WTC11 (cell line): ENCODE data around the gene SORL1. TPM values are rescaled to one million over a fixed set of nuclear protein-coding genes. Genes with fewer than 3 reads are reported as not detected.

Source experiments
- ATAC-seq: fragments of 200-7000 bp; cut with Tn5 transposase; 2 replicates; pipeline ENCODE4 v1.10.0; 2021; ENCODE audit warnings: mild to moderate bottlenecking, moderate library complexity
- CTCF ChIA-PET: fragments of 300-600 bp; sonication (Branson Sonifier 250); formaldehyde crosslinking; loops from one replicate; lab custom pipeline; 2021; ENCODE audit warnings: antibody characterized with exemption; lab: Charles Lee
- POLR2A ChIA-PET: fragments of 350-600 bp; sonication (Branson Sonifier 250); formaldehyde crosslinking; loops from one replicate; lab custom pipeline; 2021; ENCODE audit warnings: antibody characterized with exemption; lab: Charles Lee
- DNase-seq: peaks from one replicate; pipeline ENCODE4 v3.0.0; 2021; ENCODE audit warnings: low spot score
- H3K27ac Mint-ChIP-seq: 2 replicates; pipeline ENCODE4 v1.8.0; 2021; ENCODE audit warnings: mixed read lengths
- H3K27me3 Mint-ChIP-seq: 2 replicates; pipeline ENCODE4 v1.8.0; 2021; ENCODE audit warnings: low read depth, mild to moderate bottlenecking, moderate library complexity, mixed read lengths
- H3K36me3 Mint-ChIP-seq: 2 replicates; pipeline ENCODE4 v1.8.0; 2021; ENCODE audit warnings: mixed read lengths
- H3K4me1 Mint-ChIP-seq: 2 replicates; pipeline ENCODE4 v1.8.0; 2022; ENCODE audit warnings: mixed read lengths
- H3K4me3 Mint-ChIP-seq: 2 replicates; pipeline ENCODE4 v1.8.0; 2021; ENCODE audit warnings: mild to moderate bottlenecking, moderate library complexity, mixed read lengths
- H3K9me3 Mint-ChIP-seq: 2 replicates; pipeline ENCODE4 v1.8.0; 2021; ENCODE audit warnings: mixed read lengths
- ATF2 ChIP-seq: sonication (generic); formaldehyde crosslinking; IDR thresholded peaks from 2 replicates; pipeline ENCODE4 v1.8.1; 2022; ENCODE audit warnings: low read depth, missing genetic modification reagents, borderline replicate concordance
- ATF3 ChIP-seq: sonication (generic); formaldehyde crosslinking; conservative IDR thresholded peaks from 2 replicates; pipeline ENCODE4 v1.8.1; 2022; ENCODE audit warnings: mild to moderate bottlenecking, missing genetic modification reagents
- CREM ChIP-seq: sonication (generic); formaldehyde crosslinking; IDR thresholded peaks from 2 replicates; pipeline ENCODE4 v1.8.1; 2022; ENCODE audit warnings: mild to moderate bottlenecking, missing genetic modification reagents, moderate library complexity
- E2F5 ChIP-seq: sonication (generic); formaldehyde crosslinking; IDR thresholded peaks from 2 replicates; pipeline ENCODE4 v1.8.1; 2022; ENCODE audit warnings: mild to moderate bottlenecking, moderate library complexity, missing genetic modification reagents
- ESRRA ChIP-seq: sonication (generic); formaldehyde crosslinking; IDR thresholded peaks from 2 replicates; pipeline ENCODE4 v1.8.1; 2022; ENCODE audit warnings: mild to moderate bottlenecking, missing genetic modification reagents, borderline replicate concordance
- GABPB1 ChIP-seq: sonication (generic); formaldehyde crosslinking; IDR thresholded peaks from 2 replicates; pipeline ENCODE4 v1.8.1; 2023; ENCODE audit warnings: mild to moderate bottlenecking, missing genetic modification reagents
- IRF2 ChIP-seq: sonication (generic); formaldehyde crosslinking; IDR thresholded peaks from 2 replicates; pipeline ENCODE4 v1.8.0; 2022; ENCODE audit warnings: low read depth, missing genetic modification reagents, borderline replicate concordance
- JAZF1 ChIP-seq: fragments of 250-450 bp; sonication (Bioruptor Pico); IDR thresholded peaks from 2 replicates; pipeline ENCODE4 v1.9.0; 2021; ENCODE audit warnings: moderate library complexity, mild to moderate bottlenecking, inconsistent platforms
- MXD4 ChIP-seq: fragments of 250-450 bp; sonication (Bioruptor Pico); IDR thresholded peaks from 2 replicates; pipeline ENCODE4 v1.8.0; 2021; ENCODE audit warnings: mild to moderate bottlenecking, moderate library complexity, borderline replicate concordance
- MYBL2 ChIP-seq: sonication (generic); formaldehyde crosslinking; IDR thresholded peaks from 2 replicates; pipeline ENCODE4 v1.8.1; 2023; ENCODE audit warnings: mild to moderate bottlenecking, moderate library complexity, missing genetic modification reagents
- NFATC4 ChIP-seq: fragments of 250-450 bp; sonication (Bioruptor Pico); IDR thresholded peaks from 2 replicates; pipeline ENCODE4 v1.9.0; 2021; ENCODE audit warnings: mild to moderate bottlenecking
- RORB ChIP-seq: fragments of 250-450 bp; sonication (Bioruptor Pico); IDR thresholded peaks from 2 replicates; pipeline ENCODE4 v1.9.0; 2021; ENCODE audit warnings: mild to moderate bottlenecking
- TCF7 ChIP-seq: sonication (generic); formaldehyde crosslinking; IDR thresholded peaks from 2 replicates; pipeline ENCODE4 v1.8.0; 2022; ENCODE audit warnings: mild to moderate bottlenecking, low read depth, missing genetic modification reagents, moderate library complexity
- TP53 ChIP-seq: sonication (generic); formaldehyde crosslinking; IDR thresholded peaks from 2 replicates; pipeline ENCODE4 v1.8.1; 2023; ENCODE audit warnings: mild to moderate bottlenecking, missing genetic modification reagents
- USF1 ChIP-seq: sonication (generic); formaldehyde crosslinking; IDR thresholded peaks from 2 replicates; pipeline ENCODE4 v1.8.0; 2022; ENCODE audit warnings: mild to moderate bottlenecking, missing genetic modification reagents
- ZNF121 ChIP-seq: sonication (generic); formaldehyde crosslinking; IDR thresholded peaks from 2 replicates; pipeline ENCODE4 v1.8.0; 2023; ENCODE audit warnings: missing genetic modification reagents
- ZNF281 ChIP-seq: sonication (generic); formaldehyde crosslinking; IDR thresholded peaks from 2 replicates; pipeline ENCODE4 v1.8.0; 2023; ENCODE audit warnings: mild to moderate bottlenecking, missing genetic modification reagents
- ZNF396 ChIP-seq: fragments of 250-450 bp; sonication (Bioruptor Pico); IDR thresholded peaks from 2 replicates; pipeline ENCODE4 v1.8.0; 2021; ENCODE audit warnings: mild to moderate bottlenecking, moderate library complexity, borderline replicate concordance
- ZNF416 ChIP-seq: fragments of 250-450 bp; sonication (Bioruptor Pico); IDR thresholded peaks from 2 replicates; pipeline ENCODE4 v1.9.0; 2021; ENCODE audit warnings: mild to moderate bottlenecking, inconsistent platforms
- ZNF423 ChIP-seq: fragments of 250-450 bp; sonication (Bioruptor Pico); IDR thresholded peaks from 2 replicates; pipeline ENCODE4 v2.1.2; 2022; ENCODE audit warnings: mild to moderate bottlenecking, moderate library complexity
- ZNF671 ChIP-seq: fragments of 250-450 bp; sonication (Bioruptor Pico); IDR thresholded peaks from 2 replicates; pipeline ENCODE4 v1.8.0; 2021; ENCODE audit warnings: mild to moderate bottlenecking
- total RNA-seq: library from RNA; stranded (reverse); gene quantifications from 3 replicates; pipeline ENCODE4 v1.2.3, GENCODE V29; 2021
- TF ChIP-seq, protein P1 (sequence below): sonication (generic); formaldehyde crosslinking; IDR thresholded peaks from 2 replicates; pipeline ENCODE4 v1.8.1; 2022; ENCODE audit warnings: low read depth, mild to moderate bottlenecking, moderate library complexity, missing genetic modification reagents, borderline replicate concordance
- TF ChIP-seq, protein P2 (sequence below): sonication (generic); formaldehyde crosslinking; IDR thresholded peaks from 2 replicates; pipeline ENCODE4 v1.8.1; 2023; ENCODE audit warnings: mild to moderate bottlenecking, missing genetic modification reagents, moderate library complexity
- TF ChIP-seq, protein P3 (sequence below): fragments of 250-450 bp; sonication (Bioruptor Pico); IDR thresholded peaks from 2 replicates; pipeline ENCODE4 v2.1.2; 2022; ENCODE audit warnings: mild to moderate bottlenecking, moderate library complexity
- TF ChIP-seq, protein P4 (sequence below): fragments of 250-450 bp; sonication (Bioruptor Pico); IDR thresholded peaks from 2 replicates; pipeline ENCODE4 v1.8.0; 2021; ENCODE audit warnings: mild to moderate bottlenecking

The SORL1 gene
- total RNA-seq, 1 experiment from 2014 or later: 87.1 TPM

- TF ChIP-seq ZNF281 (CRISPR knock-in tag) (no peak), USF1 (no peak), RORB (CRISPR knock-in tag) (no peak), ZNF416 (no peak), TP53 (CRISPR knock-in tag) (no peak), MYBL2 (no peak), ESRRA (CRISPR knock-in tag) (no peak), E2F5 (no peak), JAZF1 (CRISPR knock-in tag) (no peak)
- TF ChIP-seq, protein P1, sequence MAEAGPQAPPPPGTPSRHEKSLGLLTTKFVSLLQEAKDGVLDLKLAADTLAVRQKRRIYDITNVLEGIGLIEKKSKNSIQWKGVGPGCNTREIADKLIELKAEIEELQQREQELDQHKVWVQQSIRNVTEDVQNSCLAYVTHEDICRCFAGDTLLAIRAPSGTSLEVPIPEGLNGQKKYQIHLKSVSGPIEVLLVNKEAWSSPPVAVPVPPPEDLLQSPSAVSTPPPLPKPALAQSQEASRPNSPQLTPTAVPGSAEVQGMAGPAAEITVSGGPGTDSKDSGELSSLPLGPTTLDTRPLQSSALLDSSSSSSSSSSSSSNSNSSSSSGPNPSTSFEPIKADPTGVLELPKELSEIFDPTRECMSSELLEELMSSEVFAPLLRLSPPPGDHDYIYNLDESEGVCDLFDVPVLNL (CRISPR knock-in tag): no peak
- TF ChIP-seq, protein P2, sequence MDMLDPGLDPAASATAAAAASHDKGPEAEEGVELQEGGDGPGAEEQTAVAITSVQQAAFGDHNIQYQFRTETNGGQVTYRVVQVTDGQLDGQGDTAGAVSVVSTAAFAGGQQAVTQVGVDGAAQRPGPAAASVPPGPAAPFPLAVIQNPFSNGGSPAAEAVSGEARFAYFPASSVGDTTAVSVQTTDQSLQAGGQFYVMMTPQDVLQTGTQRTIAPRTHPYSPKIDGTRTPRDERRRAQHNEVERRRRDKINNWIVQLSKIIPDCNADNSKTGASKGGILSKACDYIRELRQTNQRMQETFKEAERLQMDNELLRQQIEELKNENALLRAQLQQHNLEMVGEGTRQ: no peak
- TF ChIP-seq, all 79 proteins: peak for 0
Measured at GRCh38 chr11:121645001-121645400, 192.9 kb downstream of the SORL1 start (continued).

DNA sequence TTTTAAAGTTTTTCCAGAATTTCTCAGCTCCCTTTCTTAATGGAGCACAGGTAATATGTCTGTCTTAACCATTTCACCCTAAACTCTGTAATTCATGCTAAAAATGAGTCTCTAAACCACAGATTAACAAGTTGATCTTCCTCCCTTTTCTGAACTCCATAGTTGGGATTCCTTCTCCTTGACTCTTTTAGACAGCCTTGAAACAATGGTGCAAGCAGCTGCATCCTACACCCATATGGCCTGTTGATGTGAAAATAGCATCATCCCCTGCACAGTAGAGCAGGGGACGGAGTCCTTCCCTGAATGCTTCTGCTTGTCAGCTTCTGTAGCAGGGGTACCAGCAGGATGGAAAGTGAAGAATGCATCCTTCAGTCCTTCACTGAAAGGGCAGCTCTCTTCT lies 193.5 kb downstream of the SORL1 start:
- Mint-ChIP-seq H3K27ac (no peak overlapping the region), H3K36me3 (no peaks in the 10 kb centered on the region), H3K9me3 (no peaks in the 10 kb centered on the region), H3K27me3 (no peaks in the 10 kb centered on the region), H3K4me1 (peaks cover 34% of the 10 kb centered on the region; the same call in 1 of the 2 replicates), H3K4me3 (no peak overlapping the region)
- TF ChIP-seq CREM (CRISPR knock-in tag): no peak
- no peak for TF ChIP-seq IRF2 (CRISPR knock-in tag)
- TF ChIP-seq, protein P3, sequence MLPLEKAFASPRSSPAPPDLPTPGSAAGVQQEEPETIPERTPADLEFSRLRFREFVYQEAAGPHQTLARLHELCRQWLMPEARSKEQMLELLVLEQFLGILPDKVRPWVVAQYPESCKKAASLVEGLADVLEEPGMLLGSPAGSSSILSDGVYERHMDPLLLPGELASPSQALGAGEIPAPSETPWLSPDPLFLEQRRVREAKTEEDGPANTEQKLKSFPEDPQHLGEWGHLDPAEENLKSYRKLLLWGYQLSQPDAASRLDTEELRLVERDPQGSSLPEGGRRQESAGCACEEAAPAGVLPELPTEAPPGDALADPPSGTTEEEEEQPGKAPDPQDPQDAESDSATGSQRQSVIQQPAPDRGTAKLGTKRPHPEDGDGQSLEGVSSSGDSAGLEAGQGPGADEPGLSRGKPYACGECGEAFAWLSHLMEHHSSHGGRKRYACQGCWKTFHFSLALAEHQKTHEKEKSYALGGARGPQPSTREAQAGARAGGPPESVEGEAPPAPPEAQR (CRISPR knock-in tag): no peak
- TF ChIP-seq, protein P4, sequence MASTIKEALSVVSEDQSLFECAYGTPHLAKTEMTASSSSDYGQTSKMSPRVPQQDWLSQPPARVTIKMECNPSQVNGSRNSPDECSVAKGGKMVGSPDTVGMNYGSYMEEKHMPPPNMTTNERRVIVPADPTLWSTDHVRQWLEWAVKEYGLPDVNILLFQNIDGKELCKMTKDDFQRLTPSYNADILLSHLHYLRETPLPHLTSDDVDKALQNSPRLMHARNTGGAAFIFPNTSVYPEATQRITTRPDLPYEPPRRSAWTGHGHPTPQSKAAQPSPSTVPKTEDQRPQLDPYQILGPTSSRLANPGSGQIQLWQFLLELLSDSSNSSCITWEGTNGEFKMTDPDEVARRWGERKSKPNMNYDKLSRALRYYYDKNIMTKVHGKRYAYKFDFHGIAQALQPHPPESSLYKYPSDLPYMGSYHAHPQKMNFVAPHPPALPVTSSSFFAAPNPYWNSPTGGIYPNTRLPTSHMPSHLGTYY: no peak
- TF ChIP-seq ZNF121 (CRISPR knock-in tag): no peak
- no peak for TF ChIP-seq ZNF396 (CRISPR knock-in tag)
- no peak for TF ChIP-seq TP53 (CRISPR knock-in tag)
- no peak for TF ChIP-seq MXD4 (CRISPR knock-in tag)
- TF ChIP-seq JAZF1 (CRISPR knock-in tag): no peak
- no peak for TF ChIP-seq TCF7 (CRISPR knock-in tag)
- TF ChIP-seq ATF2 (CRISPR knock-in tag): no peak
- TF ChIP-seq ZNF671 (CRISPR knock-in tag): no peak
- TF ChIP-seq ZNF423 (CRISPR knock-in tag): no peak
- TF ChIP-seq GABPB1: no peak
- TF ChIP-seq ATF3 (CRISPR knock-in tag): no peak
- no peak for TF ChIP-seq NFATC4 (CRISPR knock-in tag)
- ChIA-PET CTCF (interaction anchor here (1.3 to 2.5 kb wide), 2 partner anchors 9 to 78 kb away, joined by 3 to 17 read pairs; no protein-coding TSS in a partner anchor), POLR2A (no interaction called here)
- DNase-seq (no peak), ATAC-seq (no peak)
